AG10803 (cell line): ENCODE measurements around the gene GSN.

Source experiments
- DNase-seq: peaks from one replicate; pipeline ENCODE4 v3.0.0; 2010; ENCODE audit warnings: low read depth
- H3K4me3 ChIP-seq: 2 replicates; pipeline ENCODE4 v1.5.1; 2011; ENCODE audit warnings: mild to moderate bottlenecking, low read length, control low read depth
- CTCF ChIP-seq: conservative IDR thresholded peaks from 2 replicates; pipeline ENCODE4 v1.5.1; 2011; ENCODE audit warnings: mild to moderate bottlenecking, low read length, control low read depth, inconsistent platforms

The GSN gene

DNA sequence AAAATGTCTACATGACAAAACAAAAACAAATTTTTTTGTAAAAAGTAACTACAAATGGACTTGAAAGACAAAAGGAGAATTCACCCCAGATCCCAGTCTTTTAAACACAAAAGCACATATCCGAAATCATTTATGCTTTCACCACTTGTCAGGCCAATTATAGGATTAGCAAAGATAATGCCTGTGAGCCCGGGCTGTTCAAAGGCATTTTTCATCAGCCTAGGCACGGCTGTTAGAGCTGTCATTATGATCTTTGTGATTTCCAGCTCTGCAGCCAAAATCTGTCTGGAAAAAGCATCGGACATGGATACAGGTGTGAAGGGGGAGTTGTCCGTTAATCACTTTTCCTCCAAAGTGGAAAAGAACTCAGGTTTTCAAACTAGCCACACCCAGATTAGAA lies 42.7 kb upstream of the GSN start:
- DNase-seq = no peak
- TF ChIP-seq CTCF = no peak
- H3K4me3 ChIP-seq = no peak overlapping the region

DNA sequence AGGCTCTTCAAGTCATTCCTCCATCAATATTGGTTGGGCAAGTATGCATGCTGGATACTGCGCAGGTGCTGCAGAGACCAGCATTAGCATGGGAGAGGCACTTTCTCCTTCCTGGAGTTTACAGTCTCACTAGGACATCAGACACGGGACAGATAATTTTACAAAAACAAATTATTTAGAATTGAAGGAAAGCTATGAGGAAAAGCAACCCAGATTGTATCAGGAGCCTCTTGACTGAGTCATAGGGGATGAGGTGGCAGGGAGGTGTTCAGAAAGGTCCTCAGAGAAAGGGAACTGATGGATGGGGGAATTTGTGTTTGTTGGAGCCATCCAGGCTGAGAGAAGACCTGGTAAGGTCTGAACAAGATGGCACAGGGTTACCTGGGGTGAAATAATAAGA lies 41.8 kb upstream of the GSN start:
- no peak for TF ChIP-seq CTCF
- H3K4me3 ChIP-seq = no peak overlapping the region
- DNase-seq = no peak

DNA sequence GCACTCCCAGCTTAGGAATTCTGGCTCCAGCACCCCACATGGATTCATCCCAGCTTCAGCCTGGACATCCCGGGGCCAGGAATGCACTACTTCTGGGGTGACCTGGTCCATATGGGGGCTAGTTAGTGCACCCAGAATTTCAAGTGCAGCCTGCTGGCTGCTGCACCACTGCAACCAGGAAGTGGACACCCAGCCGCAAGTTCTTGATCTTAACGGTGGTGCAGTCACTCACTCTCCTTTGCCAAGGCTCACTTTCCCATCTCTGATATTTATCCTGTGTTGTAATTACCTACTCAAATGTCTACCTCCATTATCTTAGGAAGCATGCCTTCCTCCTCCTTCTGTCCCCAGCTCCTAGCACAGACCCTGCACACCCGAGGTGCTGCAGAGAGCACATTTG lies 40.1 kb upstream of the GSN start:
- H3K4me3 ChIP-seq = no peak overlapping the region
- no peak for TF ChIP-seq CTCF
- no peak for DNase-seq

- no peak overlapping the region for H3K4me3 ChIP-seq
- peak; percentile 44 for DNase-seq
- TF ChIP-seq CTCF = no peak
These were observed 37.7 kb upstream of the GSN start for GRCh38 chr9:121230256-121230655.

DNA sequence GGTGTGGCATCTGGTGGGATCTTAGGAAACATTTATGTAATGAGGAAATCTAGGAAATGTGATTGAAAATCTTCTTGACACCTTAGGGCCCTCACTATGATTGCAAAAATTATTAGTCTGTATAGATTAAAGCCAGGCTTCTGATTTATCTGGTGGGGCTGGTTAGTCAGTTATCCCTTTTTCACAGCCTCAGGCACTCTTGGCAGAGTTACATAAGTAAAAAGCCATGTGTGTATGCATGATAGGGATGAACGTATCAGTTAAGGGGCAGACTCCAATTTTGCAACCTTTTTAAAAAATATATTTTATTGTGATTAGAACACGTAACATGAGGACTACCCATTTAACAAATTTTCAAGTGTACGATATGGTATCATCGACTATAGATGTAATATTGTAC lies 35.7 kb upstream of the GSN start:
- H3K4me3 ChIP-seq = no peak overlapping the region
- TF ChIP-seq CTCF = no peak
- DNase-seq = no peak

DNA sequence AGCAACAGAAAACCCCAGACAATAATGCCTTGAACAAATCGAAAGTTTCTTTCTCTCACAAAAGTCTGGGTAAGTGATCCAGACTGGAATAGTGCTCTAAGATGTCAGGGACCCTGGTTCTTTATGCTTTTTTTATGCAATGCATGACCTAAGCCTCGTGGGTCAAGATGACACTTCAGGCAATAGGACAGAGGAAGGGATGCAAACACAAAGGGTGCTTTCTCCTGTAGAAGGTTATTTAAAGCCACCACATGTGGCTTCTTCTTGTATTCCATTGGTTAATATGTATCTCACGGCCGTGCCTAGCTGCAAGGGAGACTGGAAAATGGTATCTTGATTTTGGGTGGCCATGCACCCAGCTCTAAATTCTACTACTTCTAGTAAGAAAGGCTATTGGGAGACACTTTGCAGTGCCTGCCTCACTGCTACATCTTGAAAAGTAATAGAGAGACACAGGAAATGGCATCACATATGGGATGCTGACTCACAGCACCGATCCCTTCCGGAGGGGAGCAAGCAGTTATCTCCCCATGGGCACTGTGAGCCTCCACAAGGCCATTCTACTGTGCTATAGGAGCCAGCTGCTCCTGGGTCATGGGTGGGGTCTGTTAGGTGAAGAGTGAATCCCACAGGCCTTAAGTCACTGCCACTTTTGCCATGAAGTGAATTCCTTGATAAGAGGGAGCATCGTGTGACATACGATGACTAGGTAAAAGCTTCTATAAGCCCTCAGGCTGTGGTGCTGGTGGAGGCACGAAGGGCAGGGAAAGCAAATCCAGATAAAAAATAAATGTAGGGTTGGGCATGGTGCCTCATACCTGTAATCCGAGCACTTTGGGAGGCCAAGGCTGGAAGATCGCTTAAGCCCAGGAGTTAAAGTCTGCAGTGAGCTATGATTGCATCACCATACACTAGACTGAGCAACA lies 33.8 kb upstream of the GSN start:
- DNase-seq = peak; percentile 40
- TF ChIP-seq CTCF = no peak
- no peak overlapping the region for H3K4me3 ChIP-seq

DNA sequence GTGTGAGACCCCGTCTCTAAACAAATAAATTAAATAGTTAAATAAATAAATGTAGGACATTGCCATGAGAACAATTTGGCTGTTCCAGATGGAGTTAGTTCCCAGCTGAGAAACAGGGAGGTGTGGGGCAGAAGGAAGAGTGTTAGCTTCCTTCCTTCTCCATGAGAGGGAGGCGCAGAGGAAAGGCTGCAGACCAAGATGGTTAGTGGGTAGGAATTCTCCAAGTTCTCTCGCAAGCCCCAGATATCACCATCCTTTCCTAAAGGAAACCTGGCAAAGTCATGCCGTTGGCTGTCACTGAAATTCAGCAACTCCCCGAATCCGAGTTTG lies 33.2 kb upstream of the GSN start:
- DNase-seq = no peak
- no peak for TF ChIP-seq CTCF
- H3K4me3 ChIP-seq = no peak overlapping the region
